Measurements from ENCODE around the gene OR13C4. TPM values are rescaled to one million over a fixed set of nuclear protein-coding genes. Genes with fewer than 3 reads are reported as not detected.

OR13C4 gene
- polyA plus RNA-seq (2011; rRNA removed) (not detected in 2 replicates), polyA minus RNA-seq (2011; rRNA and poly(A)+ RNA removed) (not detected in 2 replicates)

DNA sequence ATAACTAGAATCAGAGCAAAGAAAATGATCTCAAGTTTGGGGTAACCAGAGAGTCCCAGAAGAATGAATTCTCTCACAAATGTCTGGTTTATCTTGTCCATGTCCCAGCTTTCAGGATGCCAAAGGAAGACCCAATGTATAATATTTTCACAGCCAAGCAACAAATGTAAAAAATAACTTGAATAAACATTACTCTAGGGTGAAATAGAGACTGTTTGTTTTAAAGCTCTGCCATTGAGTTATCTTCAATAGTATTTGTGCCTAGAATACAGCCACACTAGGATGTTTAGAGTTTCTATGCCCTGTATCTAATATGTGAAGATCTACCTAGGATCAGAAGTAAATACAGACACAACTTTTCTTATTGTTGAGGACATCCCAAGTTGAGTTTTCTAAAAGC lies at the start of gene OR13C4:
Gene OR13C4 (minus strand): TSS at position 101 of the 400 bp plus-strand sequence. CDS start 0 bp downstream, at position 101.
- TF ChIP-seq, protein P1, sequence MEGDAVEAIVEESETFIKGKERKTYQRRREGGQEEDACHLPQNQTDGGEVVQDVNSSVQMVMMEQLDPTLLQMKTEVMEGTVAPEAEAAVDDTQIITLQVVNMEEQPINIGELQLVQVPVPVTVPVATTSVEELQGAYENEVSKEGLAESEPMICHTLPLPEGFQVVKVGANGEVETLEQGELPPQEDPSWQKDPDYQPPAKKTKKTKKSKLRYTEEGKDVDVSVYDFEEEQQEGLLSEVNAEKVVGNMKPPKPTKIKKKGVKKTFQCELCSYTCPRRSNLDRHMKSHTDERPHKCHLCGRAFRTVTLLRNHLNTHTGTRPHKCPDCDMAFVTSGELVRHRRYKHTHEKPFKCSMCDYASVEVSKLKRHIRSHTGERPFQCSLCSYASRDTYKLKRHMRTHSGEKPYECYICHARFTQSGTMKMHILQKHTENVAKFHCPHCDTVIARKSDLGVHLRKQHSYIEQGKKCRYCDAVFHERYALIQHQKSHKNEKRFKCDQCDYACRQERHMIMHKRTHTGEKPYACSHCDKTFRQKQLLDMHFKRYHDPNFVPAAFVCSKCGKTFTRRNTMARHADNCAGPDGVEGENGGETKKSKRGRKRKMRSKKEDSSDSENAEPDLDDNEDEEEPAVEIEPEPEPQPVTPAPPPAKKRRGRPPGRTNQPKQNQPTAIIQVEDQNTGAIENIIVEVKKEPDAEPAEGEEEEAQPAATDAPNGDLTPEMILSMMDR (IDR thresholded peaks at IDR 0.05; ENCODE audit: insufficient read depth, low read depth, low read length), result no peak
- CTCF ChIA-PET, result no interaction called here
- no peak for DNase-seq (ENCODE audit: low read depth)
- Histone ChIP-seq H3K4me3 (ENCODE audit: low read depth, low read length) (no peak within 1 kb of the TSS), H3K36me3 (ENCODE audit: control insufficient read depth, insufficient read depth, low read length) (no peaks in the 10 kb centered on the region), H3K27me3 (ENCODE audit: control insufficient read depth, insufficient read depth, low read length) (no peaks in the 10 kb centered on the region)
- POLR2A ChIA-PET, result no interaction called here

DNA sequence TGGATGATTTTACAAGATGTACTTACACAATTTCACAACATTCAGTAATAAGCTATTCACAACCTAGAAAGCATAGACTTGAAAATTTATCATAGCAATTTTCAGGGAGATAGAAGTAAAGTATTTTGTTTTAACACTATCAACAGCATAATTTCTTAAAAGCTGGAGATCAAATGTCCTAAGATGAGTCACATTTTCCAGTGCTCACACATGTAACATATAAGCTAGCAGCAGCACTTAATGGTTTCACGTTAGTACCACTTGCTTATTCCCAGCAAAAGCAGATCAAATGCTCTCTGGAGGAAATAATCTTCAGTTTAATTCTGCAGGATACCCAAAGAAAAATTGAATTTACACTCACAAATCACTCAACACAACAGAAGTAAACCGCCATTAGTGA lies 48.4 kb upstream of the OR13C4 start:
- Histone ChIP-seq H3K36me3 (ENCODE audit: control insufficient read depth, insufficient read depth, low read length) (no peaks in the 10 kb centered on the region), H3K27me3 (ENCODE audit: control insufficient read depth, insufficient read depth, low read length) (no peaks in the 10 kb centered on the region), H3K4me3 (ENCODE audit: low read depth, low read length) (no peak overlapping the region)
- DNase-seq (ENCODE audit: low read depth), result no peak
- CTCF ChIA-PET, result no interaction called here
- TF ChIP-seq, protein P1 (IDR thresholded peaks at IDR 0.05; ENCODE audit: insufficient read depth, low read depth, low read length), result no peak
- POLR2A ChIA-PET, result no interaction called here

DNA sequence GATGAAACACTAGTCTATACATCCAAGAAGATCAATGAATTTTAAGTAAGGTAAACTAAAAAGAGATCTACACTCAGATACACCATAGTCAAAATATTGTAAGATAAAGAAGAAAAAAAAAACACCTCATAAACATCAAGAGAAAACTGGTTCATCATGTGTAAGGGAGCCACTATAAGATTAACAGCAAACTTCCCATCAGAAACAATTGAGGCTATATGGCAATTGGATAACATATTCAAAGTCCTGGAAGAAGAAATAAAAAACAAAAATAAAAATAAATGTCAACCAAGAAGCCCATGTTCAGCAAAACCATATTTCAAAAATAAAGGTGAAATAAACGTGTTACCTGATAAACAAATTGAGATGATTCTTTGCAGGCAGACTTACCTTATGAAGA lies 45.6 kb upstream of the OR13C4 start:
- POLR2A ChIA-PET, result no interaction called here
- no peak for DNase-seq (ENCODE audit: low read depth)

DNA sequence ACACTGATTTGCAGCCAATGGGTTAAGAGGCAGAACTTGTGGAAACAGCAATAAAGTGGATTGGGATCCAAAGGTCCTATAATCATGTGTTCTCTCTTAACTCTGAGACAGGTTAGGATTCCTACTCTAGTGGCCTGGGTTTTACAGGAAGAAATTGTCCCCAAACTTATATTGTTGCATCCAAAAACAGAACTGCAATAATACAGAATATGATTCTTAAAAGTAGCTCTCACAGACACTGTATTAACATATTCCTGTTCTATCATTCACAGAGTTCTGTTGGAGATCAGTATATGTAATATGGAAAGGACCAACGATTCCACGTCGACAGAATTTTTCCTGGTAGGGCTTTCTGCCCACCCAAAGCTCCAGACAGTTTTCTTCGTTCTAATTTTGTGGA lies 41.9 kb upstream of the OR13C4 start, which contains the start of gene OR13C8:
Gene OR13C8 (plus strand): TSS at position 301 of the 400 bp plus-strand sequence. CDS start 0 bp downstream, at position 301.
- POLR2A ChIA-PET, result no interaction called here
- Histone ChIP-seq H3K27me3 (ENCODE audit: control insufficient read depth, insufficient read depth, low read length) (no peaks in the 10 kb centered on the region), H3K36me3 (ENCODE audit: control insufficient read depth, insufficient read depth, low read length) (no peaks in the 10 kb centered on the region), H3K4me3 (ENCODE audit: low read depth, low read length) (no peak within 1 kb of the TSS)
- no peak for DNase-seq (ENCODE audit: low read depth)
- CTCF ChIA-PET, result no interaction called here
- TF ChIP-seq, protein P1 (IDR thresholded peaks at IDR 0.05; ENCODE audit: insufficient read depth, low read depth, low read length), result no peak

More for the DNA sequence above, 45.6 kb upstream of the OR13C4 start:
- TF ChIP-seq, protein P1 (IDR thresholded peaks at IDR 0.05; ENCODE audit: insufficient read depth, low read depth, low read length), result no peak
- CTCF ChIA-PET, result no interaction called here
- H3K27me3 ChIP-seq (ENCODE audit: control insufficient read depth, insufficient read depth, low read length), result no peaks in the 10 kb centered on the region
- no peaks in the 10 kb centered on the region for H3K36me3 ChIP-seq (ENCODE audit: control insufficient read depth, insufficient read depth, low read length)
- no peak overlapping the region for H3K4me3 ChIP-seq (ENCODE audit: low read depth, low read length)

DNA sequence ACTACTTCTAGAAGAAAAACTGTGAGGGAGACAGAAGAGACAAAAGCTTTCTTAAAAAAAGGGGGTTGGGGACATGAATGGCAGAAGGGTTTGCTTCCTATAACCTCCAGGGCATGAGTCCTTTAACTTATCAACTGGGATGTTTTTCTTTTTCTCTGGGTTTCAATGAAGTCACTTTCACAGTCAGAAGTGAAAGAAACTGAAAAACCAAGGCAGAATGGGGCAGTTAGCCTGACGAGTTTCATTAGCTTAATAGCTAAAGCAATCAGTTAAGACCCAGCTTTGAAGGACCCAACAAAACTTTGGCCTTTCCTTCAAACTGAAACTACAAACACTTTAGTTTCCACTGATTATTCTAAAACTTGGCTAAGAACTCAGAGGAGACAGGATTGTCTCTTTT lies 37.3 kb upstream of the OR13C4 start:
- Histone ChIP-seq H3K36me3 (ENCODE audit: control insufficient read depth, insufficient read depth, low read length) (no peaks in the 10 kb centered on the region), H3K27me3 (ENCODE audit: control insufficient read depth, insufficient read depth, low read length) (no peaks in the 10 kb centered on the region), H3K4me3 (ENCODE audit: low read depth, low read length) (no peak overlapping the region)
- TF ChIP-seq, protein P1 (IDR thresholded peaks at IDR 0.05; ENCODE audit: insufficient read depth, low read depth, low read length), result no peak
- no peak for DNase-seq (ENCODE audit: low read depth)
- ChIA-PET POLR2A (no interaction called here), CTCF (interaction anchor here (1.2 kb wide), 1 partner anchor 25 kb away, joined by 3 read pairs; no protein-coding TSS in a partner anchor)

Measured in BJ (cell line).